LHCN-M2 (cell line): ENCODE measurements around the gene GDI1. TPM values are rescaled to one million over a fixed set of nuclear protein-coding genes. Genes with fewer than 3 reads are reported as not detected.

Experiments used
- DNase-seq: peaks from one replicate; pipeline ENCODE4 v3.0.0-alpha.2; 2012; ENCODE audit warnings: low read depth
- total RNA-seq: library from RNA; depleted of rRNA; stranded (reverse); fragments of >200 nt; gene quantifications from 2 replicates; pipeline ENCODE4 v1.2.3, GENCODE V29; 2014

GDI1 gene
- total RNA-seq, 1 experiment from 2014 or later, result 218 TPM

GRCh38 chrX:154436374-154436982 lies 476 bp upstream of the GDI1 start:
- DNase-seq, result no peak

- no peak for DNase-seq
Measured at GRCh38 chrX:154437971-154438893, 1.3 kb downstream of the GDI1 start.

DNA sequence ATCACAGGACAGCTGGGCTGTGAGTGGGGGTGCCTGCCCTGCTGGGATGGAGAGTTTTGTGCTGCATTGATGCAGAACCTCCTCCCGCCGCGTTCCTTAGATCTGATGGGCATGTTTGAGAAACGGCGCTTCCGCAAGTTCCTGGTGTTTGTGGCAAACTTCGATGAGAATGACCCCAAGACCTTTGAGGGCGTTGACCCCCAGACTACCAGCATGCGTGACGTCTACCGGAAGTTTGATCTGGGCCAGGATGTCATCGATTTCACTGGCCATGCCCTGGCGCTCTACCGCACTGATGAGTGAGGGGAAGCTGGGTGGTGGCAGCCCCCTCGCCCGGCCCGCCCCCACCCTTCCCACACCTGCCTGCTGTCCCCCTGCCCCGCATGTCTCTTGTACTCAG lies 2.9 kb downstream of the GDI1 start:
- no peak for DNase-seq

GRCh38 chrX:154440623-154441357 lies 3.8 kb downstream of the GDI1 start:
- no peak for DNase-seq

- DNase-seq, result no peak
Measured at GRCh38 chrX:154441564-154441963, 4.6 kb downstream of the GDI1 start.

DNA sequence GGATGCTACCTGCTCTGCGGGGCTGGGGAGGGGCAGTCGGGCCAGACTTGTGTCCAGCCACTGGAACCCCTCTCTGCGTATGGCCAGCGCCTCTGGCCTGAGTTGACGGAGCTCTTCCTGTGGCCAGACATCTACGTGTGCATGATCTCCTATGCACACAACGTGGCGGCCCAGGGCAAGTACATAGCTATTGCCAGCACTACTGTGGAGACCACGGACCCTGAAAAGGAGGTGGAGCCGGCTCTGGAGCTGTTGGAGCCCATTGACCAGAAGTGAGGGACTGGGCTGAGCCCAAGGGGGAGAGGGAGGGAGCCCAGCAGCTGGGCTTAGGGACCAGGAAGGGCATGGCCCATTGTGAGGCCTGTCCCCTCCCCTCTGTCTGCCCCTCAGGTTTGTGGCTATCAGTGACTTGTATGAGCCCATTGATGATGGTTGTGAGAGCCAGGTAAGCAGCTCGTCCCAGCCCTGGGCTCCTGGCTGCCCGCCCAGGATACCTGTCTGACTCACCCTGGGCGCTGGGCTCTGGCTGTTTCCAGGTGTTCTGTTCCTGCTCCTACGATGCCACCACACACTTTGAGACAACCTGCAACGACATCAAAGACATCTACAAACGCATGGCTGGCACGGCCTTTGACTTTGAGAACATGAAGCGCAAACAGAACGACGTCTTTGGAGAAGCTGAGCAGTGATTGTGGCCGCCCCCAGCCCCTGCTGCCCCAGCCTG lies 5.2 kb downstream of the GDI1 start:
- DNase-seq, result no peak

- DNase-seq, result no peak
Measured at GRCh38 chrX:154443479-154443910, 6.5 kb downstream of the GDI1 start.

- DNase-seq, result peak; percentile 50
Measured at GRCh38 chrX:154443992-154444754, 7.2 kb downstream of the GDI1 start, which contains the start of gene FAM50A. Gene FAM50A (plus strand): TSS chrX:154444141. CDS start chrX:154444236, 95 bp downstream.

DNA sequence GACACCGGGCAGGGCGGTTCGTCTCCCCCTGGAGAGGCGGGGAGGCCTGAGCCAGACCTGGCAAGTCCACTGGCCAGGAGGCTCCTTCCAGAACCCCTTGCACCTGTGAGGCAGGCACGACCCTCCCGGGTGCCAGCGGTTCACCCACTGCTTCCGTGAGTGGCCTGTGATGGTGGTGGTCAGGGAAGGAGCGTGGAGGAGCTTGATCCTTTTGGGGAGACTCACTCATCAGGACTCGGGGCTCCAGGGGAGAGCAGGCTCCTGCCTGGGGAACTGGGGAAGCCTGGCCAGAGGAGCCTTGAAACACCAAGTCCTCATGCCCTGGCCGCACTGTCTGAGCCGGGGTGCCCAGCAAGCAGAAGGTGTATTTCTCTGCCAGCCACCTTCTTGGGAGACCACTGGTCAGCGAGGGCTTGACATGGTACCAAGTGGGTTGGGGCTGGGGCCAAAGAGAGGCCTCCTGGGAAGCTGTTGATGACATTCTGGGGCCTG lies 7.8 kb downstream of the GDI1 start:
- no peak for DNase-seq

GRCh38 chrX:154445776-154446175 lies 8.8 kb downstream of the GDI1 start:
- no peak for DNase-seq

- DNase-seq, result no peak
Measured at GRCh38 chrX:154446430-154446829, 9.5 kb downstream of the GDI1 start.

GRCh38 chrX:154448484-154448883 lies 11.5 kb downstream of the GDI1 start:
- no peak for DNase-seq

- no peak for DNase-seq
Measured at GRCh38 chrX:154449618-154450017, 12.7 kb downstream of the GDI1 start.

DNA sequence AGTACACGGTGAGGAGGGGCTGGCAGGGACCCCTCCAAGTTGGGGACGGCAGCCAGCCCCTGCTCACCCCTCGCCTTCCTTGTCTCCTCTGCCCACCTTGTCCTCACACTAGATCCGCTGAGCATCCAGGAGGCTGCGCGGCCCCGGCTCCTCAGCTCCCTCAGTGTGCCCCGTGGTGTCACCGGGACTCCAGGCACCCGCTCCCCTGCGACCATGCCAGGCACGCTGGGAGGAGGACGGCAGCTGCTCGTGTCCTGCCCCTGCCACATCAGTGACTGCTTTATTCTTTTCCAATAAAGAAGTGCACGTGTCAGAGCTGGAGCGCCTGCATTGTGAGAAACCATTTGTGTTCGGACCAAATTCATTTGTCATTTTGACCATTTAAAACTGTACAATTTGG lies 13.4 kb downstream of the GDI1 start:
- no peak for DNase-seq

GRCh38 chrX:154452823-154453222 lies 15.9 kb downstream of the GDI1 start:
- DNase-seq, result no peak

GRCh38 chrX:154457491-154458115 lies 20.6 kb downstream of the GDI1 start:
- no peak for DNase-seq

GRCh38 chrX:154458116-154458953 lies 21.4 kb downstream of the GDI1 start, which contains the start of gene PLXNA3:
Gene PLXNA3 (plus strand): TSS chrX:154458281. CDS start chrX:154460184, 1,903 bp downstream.
- DNase-seq, result no peak

- no peak for DNase-seq
Measured at GRCh38 chrX:154458954-154459778, 22.2 kb downstream of the GDI1 start.
